B cell (primary cell): Measurements from ENCODE around the gene LHFPL6. TPM values are rescaled to one million over a fixed set of nuclear protein-coding genes. Genes with fewer than 3 reads are reported as not detected.

Experiments
- ATAC-seq: fragments of 200-7000 bp; cut with Tn5 transposase; one replicate; pipeline ENCODE4 v1.10.0; 2021; ENCODE audit warnings: low read depth, mild to moderate bottlenecking, moderate number of reproducible peaks, moderate library complexity
- CTCF ChIA-PET: fragments of 350-600 bp; sonication (Branson Sonifier 250); formaldehyde crosslinking; loops from one replicate; lab custom pipeline; 2021; ENCODE audit warnings: antibody characterized with exemption, inconsistent platforms; lab: Charles Lee
- POLR2A ChIA-PET: fragments of 350-600 bp; sonication (Branson Sonifier 250); formaldehyde crosslinking; loops from one replicate; lab custom pipeline; 2021; ENCODE audit warnings: antibody characterized with exemption; lab: Charles Lee
- DNase-seq: peaks from one replicate; pipeline ENCODE4 v3.0.0; 2013
- H2AFZ ChIP-seq: 2 replicates; pipeline ENCODE4 v1.6.1; 2012; ENCODE audit warnings: mild to moderate bottlenecking, low read depth, low read length; ENCODE audit not compliant: insufficient read depth, poor library complexity, severe bottlenecking
- H3K27ac ChIP-seq, 2 donors: 1 replicate in 1 of 2; 2 replicates in 1 of 2; pipeline ENCODE4 v1.5.1; 2012 to 2013; ENCODE audit warnings: low read length in 2 of 2, mild to moderate bottlenecking in 2 of 2, moderate library complexity in 1 of 2
- H3K27me3 ChIP-seq, 4 experiments: fragments of 200-600 bp in 1 of 4; sonication (generic) in 1 of 4; replicated peaks in 1 of 4; 1 replicate in 2 of 4; 2 replicates in 2 of 4; pipeline versions ENCODE4 v1.6.1 to v1.7.0; 2013 to 2016; ENCODE audit warnings: low read length in 3 of 4, mild to moderate bottlenecking in 2 of 4, mixed read lengths in 1 of 4, moderate library complexity in 1 of 4; ENCODE audit not compliant: insufficient read depth in 4 of 4, control insufficient read depth in 3 of 4; ENCODE audit errors: control extremely low read depth in 1 of 4
- H3K36me3 ChIP-seq, 2 experiments: replicated peaks in 1 of 2; 1 replicate in 1 of 2; 2 replicates in 1 of 2; pipeline versions ENCODE4 v1.6.1 to v1.7.1; 2013; ENCODE audit warnings: low read length in 1 of 2; ENCODE audit not compliant: insufficient read depth in 2 of 2, control insufficient read depth in 1 of 2; ENCODE audit errors: control extremely low read depth in 1 of 2, extremely low read depth in 1 of 2
- H3K4me1 ChIP-seq, 2 donors: fragments of 200-600 bp in 1 of 2; sonication (generic) in 1 of 2; 1 replicate in 1 of 2; 2 replicates in 1 of 2; pipeline versions ENCODE4 v1.5.1 to v1.6.1; 2013 to 2017; ENCODE audit warnings: low read length in 2 of 2; ENCODE audit not compliant: control insufficient read depth in 2 of 2, insufficient read depth in 2 of 2
- H3K4me2 ChIP-seq: replicated peaks from 2 replicates; pipeline ENCODE3; 2012; ENCODE audit warnings: mild to moderate bottlenecking, low read depth, low read length; ENCODE audit not compliant: poor library complexity, severe bottlenecking
- H3K4me3 ChIP-seq, 5 experiments: fragments of 200-600 bp in 1 of 5; sonication (generic) in 1 of 5; 1 replicate in 3 of 5; 2 replicates in 2 of 5; pipeline versions ENCODE4 v1.5.1 to v1.7.0; 2011 to 2016; ENCODE audit warnings: low read length in 4 of 5, mild to moderate bottlenecking in 4 of 5, low read depth in 2 of 5, control low read depth in 1 of 5, moderate library complexity in 1 of 5; ENCODE audit not compliant: insufficient read depth in 1 of 5; ENCODE audit errors: control extremely low read depth in 1 of 5, extremely low read depth in 1 of 5
- H3K79me2 ChIP-seq: fragments of 200-600 bp; sonication (generic); one replicate; pipeline ENCODE4 v1.6.0; 2016; ENCODE audit warnings: low read length; ENCODE audit not compliant: control insufficient read depth, insufficient read depth
- H3K9ac ChIP-seq: fragments of 200-600 bp; sonication (generic); 2 replicates; pipeline ENCODE4 v1.6.1; 2017; ENCODE audit warnings: mild to moderate bottlenecking, low read length, moderate library complexity
- H3K9me3 ChIP-seq, 3 donors: one replicate each; pipeline versions ENCODE4 v1.6.1 to v1.7.1; 2013; ENCODE audit warnings: low read length in 2 of 3; ENCODE audit not compliant: control insufficient read depth in 2 of 3, insufficient read depth in 1 of 3; ENCODE audit errors: control extremely low read depth in 1 of 3
- H4K20me1 ChIP-seq: 2 replicates; pipeline ENCODE4 v1.6.0; 2012; ENCODE audit warnings: mild to moderate bottlenecking, low read length; ENCODE audit not compliant: insufficient read depth, control insufficient read depth, poor library complexity, severe bottlenecking
- H3K27ac Mint-ChIP-seq: one replicate; pipeline ENCODE4 v1.8.0; 2021; ENCODE audit warnings: mixed read lengths
- H3K27me3 Mint-ChIP-seq: one replicate; pipeline ENCODE4 v1.8.0; 2021; ENCODE audit warnings: mixed read lengths
- H3K4me1 Mint-ChIP-seq: one replicate; pipeline ENCODE4 v1.8.0; 2021; ENCODE audit warnings: mixed read lengths
- H3K4me3 Mint-ChIP-seq: one replicate; pipeline ENCODE4 v1.8.0; 2021; ENCODE audit warnings: mixed read lengths
- H3K9me3 Mint-ChIP-seq: one replicate; pipeline ENCODE4 v1.8.0; 2022; ENCODE audit warnings: mixed read lengths; ENCODE audit not compliant: insufficient read depth
- CTCF ChIP-seq: fragments of 200-600 bp; IDR thresholded peaks from one replicate; pipeline ENCODE4 v1.8.0; 2022; ENCODE audit warnings: antibody characterized with exemption, mild to moderate bottlenecking
- EZH2 ChIP-seq: IDR thresholded peaks from 2 replicates; pipeline ENCODE4 v1.6.1; 2012; ENCODE audit warnings: borderline replicate concordance, low read depth, mild to moderate bottlenecking, moderate library complexity, low read length; ENCODE audit not compliant: insufficient read depth, poor library complexity, severe bottlenecking
- WGBS: methylation state at CpG from one replicate; pipeline ENCODE4 v1.1.5; 2013; ENCODE audit warnings: missing lambda C conversion rate; ENCODE audit not compliant: insufficient coverage; 5-methylcytosine and 5-hydroxymethylcytosine counted together
- intact Hi-C: fragments of 100-400 bp; cut with micrococcal nuclease; formaldehyde crosslinking; loops from one replicate; pipeline ENCODE4 v1.10.0; 2022
- polyA plus RNA-seq: library from polyadenylated mRNA; depleted of rRNA; stranded (reverse); fragments of >200 nt; gene quantifications from 2 replicates; pipeline ENCODE4 v1.2.3, GENCODE V29; 2012
- total RNA-seq, 2 donors: library from RNA; stranded (reverse); fragments of 120-200 nt in 1 of 2; gene quantifications; 1 replicate in 1 of 2; 2 replicates in 1 of 2; pipeline versions ENCODE4 v1.2.3 to v1.2.4, GENCODE V29; 2013 to 2022

LHFPL6 gene
- total and polyA plus RNA-seq, 2 donors (not counting 1 experiment from before 2014, with no cell fraction given): 0.01 TPM; not detected in 1

- intact Hi-C loops: loop anchor here (10.0 kb wide), 1 partner anchor 474 kb away; no protein-coding TSS in a partner anchor
These were observed 15.6 kb upstream of the LHFPL6 start for GRCh38 chr13:39618561-39618960.

More at GRCh38 chr13:39618561-39618960, 15.6 kb upstream of the LHFPL6 start:
- H3K27ac Mint-ChIP-seq: no peak overlapping the region
- 86% methylated on average over 1 of the region's 1 CpG for WGBS
- Histone ChIP-seq H3K27me3 (peaks cover 0 to 13% (median 0%) of the 10 kb centered on the region in 4 experiments), H3K9ac (no peak overlapping the region), H2AFZ (no peak overlapping the region), H3K79me2 (no peaks in the 10 kb centered on the region), H3K4me3 (no peak overlapping the region), H4K20me1 (no peaks in the 10 kb centered on the region), H3K27ac (no peak overlapping the region), H3K4me2 (no peak overlapping the region), H3K36me3 (no peaks in the 10 kb centered on the region), H3K4me1 (no peaks in the 10 kb centered on the region), H3K9me3 (no peaks in the 10 kb centered on the region)
- no peak for TF ChIP-seq EZH2
- TF ChIP-seq CTCF: no peak
- H3K27me3 Mint-ChIP-seq: peaks cover 28% of the 10 kb centered on the region
- POLR2A ChIA-PET: no interaction called here
- CTCF ChIA-PET: interaction anchor here (1.0 to 1.6 kb wide), 2 partner anchors 13 to 566 kb away, joined by 3 to 5 read pairs; no protein-coding TSS in a partner anchor
- ATAC-seq (no peak), DNase-seq (no peak)
- no peaks in the 10 kb centered on the region for H3K9me3 Mint-ChIP-seq
- H3K4me3 Mint-ChIP-seq: no peak overlapping the region
- H3K4me1 Mint-ChIP-seq: no peaks in the 10 kb centered on the region
